Ascending aorta (tissue), 2 donors: ENCODE results near the gene TNIK. TPM values are rescaled to one million over a fixed set of nuclear protein-coding genes. Genes with fewer than 3 reads are reported as not detected.

Experiments used
- DNase-seq, 2 donors: peaks; one replicate each; pipeline ENCODE4 v3.0.0-alpha.2; 2019; ENCODE audit warnings: low spot score in 2 of 2
- H3K27ac ChIP-seq, 2 donors: fragments of 200-600 bp; sonication (generic); one replicate each; pipeline ENCODE4 v1.5.1; 2016 to 2017; ENCODE audit warnings: mild to moderate bottlenecking in 1 of 2
- H3K27me3 ChIP-seq: fragments of 200-600 bp; sonication (generic); one replicate; pipeline ENCODE4 v1.5.1; 2017
- H3K36me3 ChIP-seq, 2 donors: fragments of 200-600 bp; sonication (generic); one replicate each; pipeline ENCODE4 v1.5.1; 2016
- H3K4me1 ChIP-seq, 2 donors: fragments of 200-600 bp; sonication (generic); one replicate each; pipeline ENCODE4 v1.5.1; 2016 to 2017; ENCODE audit warnings: mild to moderate bottlenecking in 1 of 2
- H3K4me3 ChIP-seq, 2 donors: fragments of 200-600 bp; sonication (generic); one replicate each; pipeline ENCODE4 v1.5.1; 2016 to 2017; ENCODE audit warnings: mild to moderate bottlenecking in 1 of 2
- H3K9me3 ChIP-seq, 2 donors: fragments of 200-600 bp; sonication (generic); one replicate each; pipeline ENCODE4 v1.5.1; 2016
- CTCF ChIP-seq, 3 experiments: fragments of 200-600 bp in 2 of 3; fragments of 450-650 bp in 1 of 3; sonication (generic) in 2 of 3; IDR thresholded peaks; one replicate each; pipeline ENCODE4 v1.5.1; 2016 to 2019; ENCODE audit warnings: antibody characterized with exemption in 3 of 3, mild to moderate bottlenecking in 1 of 3, moderate library complexity in 1 of 3
- intact Hi-C: fragments of 100-400 bp; cut with DNase I; formaldehyde crosslinking; loops from one replicate; pipeline ENCODE4 v1.15.1; 2023
- total RNA-seq: library from RNA; depleted of rRNA; stranded (reverse); fragments of >200 nt; gene quantifications from one replicate; pipeline ENCODE4 v1.1.0, GENCODE V29; 2016

TNIK gene
- total RNA-seq, 1 donor from 2014 or later = 0.75 TPM

DNA sequence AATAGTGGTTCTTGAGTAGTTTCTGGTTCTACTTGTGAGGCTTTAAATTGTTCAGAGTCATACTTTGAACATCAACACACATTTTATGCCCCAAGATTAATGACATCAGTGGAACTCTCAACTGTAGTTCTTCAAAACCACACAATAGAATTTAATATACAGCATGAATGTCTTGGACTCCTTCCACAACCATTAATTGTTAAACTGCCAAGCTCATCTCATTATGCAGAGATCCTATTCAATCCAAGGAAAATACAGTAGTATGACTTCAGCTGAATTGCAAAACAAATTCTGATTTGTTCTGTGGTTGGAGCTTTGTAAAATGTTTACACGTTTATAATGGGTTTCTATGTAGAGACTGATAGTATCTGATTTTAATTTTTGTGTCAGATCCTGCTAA, 234.5 kb downstream of the TNIK start:
- Histone ChIP-seq H3K27ac (no peak overlapping the region), H3K27me3 (no peaks in the 10 kb centered on the region), H3K9me3 (no peaks in the 10 kb centered on the region), H3K4me3 (no peak overlapping the region), H3K36me3 (no peaks in the 10 kb centered on the region), H3K4me1 (no peaks in the 10 kb centered on the region)
- no peak for TF ChIP-seq CTCF (IDR thresholded peaks at IDR 0.05)
- no peak for DNase-seq
- intact Hi-C loops = no loop called here

DNA sequence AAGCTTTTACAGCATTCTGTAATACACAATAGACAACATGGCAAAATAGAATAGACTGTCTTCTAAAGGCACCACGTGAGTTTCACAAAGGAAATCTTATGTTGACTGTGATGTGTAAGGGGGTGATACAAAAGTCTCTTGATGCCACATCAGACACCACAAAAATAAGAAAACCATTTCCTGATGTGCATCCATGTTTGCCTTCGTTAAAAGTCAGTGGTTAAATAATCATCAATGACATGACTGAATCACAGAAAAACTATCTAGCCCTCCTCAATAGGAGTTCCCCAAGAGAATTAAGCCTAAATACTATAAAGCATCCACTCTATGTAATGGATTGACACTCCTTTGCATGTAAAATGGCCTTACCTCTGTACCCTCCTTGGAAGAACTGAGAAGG, 235.0 kb downstream of the TNIK start:
- Histone ChIP-seq H3K27ac (no peak overlapping the region), H3K4me1 (no peaks in the 10 kb centered on the region), H3K36me3 (no peaks in the 10 kb centered on the region), H3K4me3 (no peak overlapping the region), H3K27me3 (no peaks in the 10 kb centered on the region), H3K9me3 (no peaks in the 10 kb centered on the region)
- DNase-seq = no peak
- intact Hi-C loops = no loop called here
- no peak for TF ChIP-seq CTCF (IDR thresholded peaks at IDR 0.05)

- DNase-seq = no peak
- Histone ChIP-seq H3K27me3 (no peaks in the 10 kb centered on the region), H3K4me1 (no peaks in the 10 kb centered on the region), H3K4me3 (no peak overlapping the region), H3K9me3 (no peaks in the 10 kb centered on the region), H3K36me3 (no peaks in the 10 kb centered on the region), H3K27ac (no peak overlapping the region)
- TF ChIP-seq CTCF (IDR thresholded peaks at IDR 0.05) = no peak
- intact Hi-C loops = no loop called here
These were observed 236.8 kb downstream of the TNIK start for GRCh38 chr3:171223396-171223795.

DNA sequence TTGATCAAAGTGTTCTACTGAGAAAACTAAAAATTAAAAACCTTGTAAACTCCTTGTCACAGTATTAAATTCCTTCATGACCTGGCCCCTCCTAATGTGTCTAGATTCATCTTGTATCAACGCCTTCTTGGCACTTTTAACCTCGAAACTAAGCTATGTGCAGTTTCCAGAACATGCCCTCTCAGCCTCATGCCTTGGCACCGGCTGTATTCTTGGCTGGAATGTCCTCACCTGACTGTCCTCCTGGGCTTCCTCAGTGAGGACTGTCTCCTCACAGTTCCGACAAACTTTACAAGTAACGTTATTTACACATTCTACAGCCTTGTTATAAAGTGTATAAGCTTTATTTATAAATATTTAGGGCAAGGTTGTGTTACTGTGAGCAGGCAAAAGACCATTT, 237.2 kb downstream of the TNIK start:
- Histone ChIP-seq H3K9me3 (no peaks in the 10 kb centered on the region), H3K4me3 (no peak overlapping the region), H3K36me3 (no peaks in the 10 kb centered on the region), H3K27ac (no peak overlapping the region), H3K4me1 (no peaks in the 10 kb centered on the region), H3K27me3 (no peaks in the 10 kb centered on the region)
- DNase-seq = no peak
- intact Hi-C loops = no loop called here
- TF ChIP-seq CTCF (IDR thresholded peaks at IDR 0.05) = no peak

- Histone ChIP-seq H3K4me3 (no peak overlapping the region), H3K27me3 (no peaks in the 10 kb centered on the region), H3K36me3 (no peaks in the 10 kb centered on the region), H3K9me3 (no peaks in the 10 kb centered on the region), H3K4me1 (no peaks in the 10 kb centered on the region), H3K27ac (no peak overlapping the region)
- DNase-seq = no peak
- TF ChIP-seq CTCF (IDR thresholded peaks at IDR 0.05) = no peak
- intact Hi-C loops = no loop called here
These were observed 238.6 kb downstream of the TNIK start for GRCh38 chr3:171221597-171221996.

DNA sequence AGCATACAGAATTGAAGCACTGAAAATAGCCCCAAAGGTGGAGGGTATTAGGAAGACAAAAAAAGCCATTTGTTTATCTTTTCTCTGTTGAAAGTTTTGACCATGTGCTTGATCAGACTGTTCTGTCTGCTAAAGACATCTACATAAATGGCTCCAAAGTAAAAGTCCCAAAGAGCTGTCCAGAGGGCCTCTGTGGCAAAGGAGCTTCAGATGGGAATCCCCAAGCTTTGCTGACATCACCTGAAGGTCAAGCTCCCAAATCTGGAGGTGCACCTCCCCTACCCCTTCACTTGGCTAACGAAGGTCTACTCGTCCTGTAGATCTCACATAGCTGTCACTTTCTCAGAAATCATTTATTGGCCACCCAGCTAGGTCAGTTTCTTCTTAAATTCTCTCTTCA, 239.1 kb downstream of the TNIK start:
- no peak overlapping the region for H3K27ac ChIP-seq
- intact Hi-C loops = no loop called here
- no peak for DNase-seq
- no peaks in the 10 kb centered on the region for H3K4me1 ChIP-seq
- H3K36me3 ChIP-seq = no peaks in the 10 kb centered on the region
- no peak for TF ChIP-seq CTCF (IDR thresholded peaks at IDR 0.05)
- no peaks in the 10 kb centered on the region for H3K27me3 ChIP-seq
- H3K4me3 ChIP-seq = no peak overlapping the region
- H3K9me3 ChIP-seq = no peaks in the 10 kb centered on the region
